Liver (tissue), 9 donors: ENCODE results near the gene BRIP1. TPM values are rescaled to one million over a fixed set of nuclear protein-coding genes. Genes with fewer than 3 reads are reported as not detected.

Experiments used
- DNase-seq: peaks from one replicate; pipeline ENCODE4 v3.0.0-alpha.2; 2017; ENCODE audit warnings: low spot score
- H3K27ac ChIP-seq, 2 donors: one replicate each; pipeline ENCODE4 v1.7.0; 2013; ENCODE audit warnings: inconsistent platforms in 2 of 2, low read length in 2 of 2, control low read depth in 1 of 2, low read depth in 1 of 2, mild to moderate bottlenecking in 1 of 2
- H3K27me3 ChIP-seq, 4 donors: one replicate each; pipeline versions ENCODE4 v1.6.1 to v1.7.0; 2013; ENCODE audit warnings: low read length in 3 of 4, inconsistent platforms in 1 of 4, mild to moderate bottlenecking in 1 of 4, moderate library complexity in 1 of 4; ENCODE audit not compliant: control insufficient read depth in 4 of 4, insufficient read depth in 4 of 4
- H3K36me3 ChIP-seq, 4 donors: one replicate each; pipeline versions ENCODE4 v1.6.1 to v1.7.0; 2013; ENCODE audit warnings: low read length in 3 of 4, mild to moderate bottlenecking in 3 of 4, low read depth in 1 of 4, moderate library complexity in 1 of 4; ENCODE audit not compliant: control insufficient read depth in 4 of 4, insufficient read depth in 3 of 4
- H3K4me1 ChIP-seq, 4 donors: one replicate each; pipeline versions ENCODE4 v1.6.1 to v1.7.0; 2013; ENCODE audit warnings: low read length in 3 of 4, mild to moderate bottlenecking in 3 of 4, moderate library complexity in 1 of 4; ENCODE audit not compliant: control insufficient read depth in 4 of 4, insufficient read depth in 4 of 4
- H3K4me3 ChIP-seq, 3 donors: one replicate each; pipeline versions ENCODE4 v1.6.1 to v1.7.0; 2013; ENCODE audit warnings: low read length in 3 of 3, control low read depth in 1 of 3, low read depth in 1 of 3, mild to moderate bottlenecking in 1 of 3
- H3K9ac ChIP-seq, 2 donors: one replicate each; pipeline ENCODE4 v1.7.0; 2013; ENCODE audit warnings: low read length in 2 of 2, mild to moderate bottlenecking in 2 of 2, moderate library complexity in 2 of 2, control low read depth in 1 of 2, low read depth in 1 of 2
- H3K9me3 ChIP-seq, 4 donors: one replicate each; pipeline versions ENCODE4 v1.6.1 to v1.7.0; 2013; ENCODE audit warnings: low read length in 3 of 4; ENCODE audit not compliant: control insufficient read depth in 4 of 4
- FOXA1 ChIP-seq: IDR thresholded peaks from 2 replicates; pipeline ENCODE4 v1.6.1; 2016; ENCODE audit warnings: antibody characterized with exemption
- FOXA2 ChIP-seq: IDR thresholded peaks from 2 replicates; pipeline ENCODE4 v1.6.1; 2016; ENCODE audit warnings: antibody characterized with exemption
- GABPA ChIP-seq, 2 donors: IDR thresholded peaks in 1 of 2; conservative IDR thresholded peaks in 1 of 2; 2 replicates each; pipeline ENCODE4 v1.6.1; 2016; ENCODE audit warnings: antibody characterized with exemption in 2 of 2, mild to moderate bottlenecking in 1 of 2, moderate library complexity in 1 of 2
- HNF4A ChIP-seq, 2 donors: conservative IDR thresholded peaks; 2 replicates each; pipeline ENCODE4 v1.6.1; 2016; ENCODE audit warnings: antibody characterized with exemption in 2 of 2, mild to moderate bottlenecking in 2 of 2
- HNF4G ChIP-seq: IDR thresholded peaks from 2 replicates; pipeline ENCODE4 v1.6.1; 2016; ENCODE audit warnings: antibody characterized with exemption
- JUND ChIP-seq, 2 donors: IDR thresholded peaks; 2 replicates each; pipeline ENCODE4 v1.6.1; 2016; ENCODE audit warnings: antibody characterized with exemption in 2 of 2
- NR2F2 ChIP-seq: IDR thresholded peaks from 2 replicates; pipeline ENCODE4 v1.6.1; 2016; ENCODE audit warnings: antibody characterized with exemption
- RAD21 ChIP-seq, 2 donors: IDR thresholded peaks; 2 replicates each; pipeline ENCODE4 v1.6.1; 2016; ENCODE audit warnings: antibody characterized with exemption in 2 of 2, mild to moderate bottlenecking in 2 of 2
- RXRA ChIP-seq, 2 donors: IDR thresholded peaks; 2 replicates each; pipeline ENCODE4 v1.6.1; 2017 to 2018; ENCODE audit warnings: antibody characterized with exemption in 2 of 2, mild to moderate bottlenecking in 1 of 2
- SP1 ChIP-seq: IDR thresholded peaks from 2 replicates; pipeline ENCODE4 v1.6.1; 2018; ENCODE audit warnings: antibody characterized with exemption, mild to moderate bottlenecking
- TAF1 ChIP-seq: conservative IDR thresholded peaks from 2 replicates; pipeline ENCODE4 v1.6.1; 2016; ENCODE audit warnings: antibody characterized with exemption, mild to moderate bottlenecking
- WGBS: extraction: QIAGEN DNeasy Blood & Tissue Kit; methylation state at CpG from one replicate; pipeline ENCODE4 v1.1.7; 2013; 5-methylcytosine and 5-hydroxymethylcytosine counted together
- polyA plus RNA-seq, 2 donors: library from polyadenylated mRNA; stranded (reverse) in 1 of 2; unstranded in 1 of 2; fragments of 200-250 nt in 1 of 2; fragments of >200 nt in 1 of 2; fragmentation: Nextera tagmentation in 1 of 2; extraction: Ambion mirVana in 1 of 2; gene quantifications; one replicate each; pipeline versions ENCODE4 v1.2.1 to v1.2.3, GENCODE V29; 2013 to 2015
- total RNA-seq, 2 donors: library from RNA; depleted of rRNA; stranded (reverse); fragments of >200 nt; gene quantifications; one replicate each; pipeline ENCODE4 v1.2.3, GENCODE V29; 2014
- TF ChIP-seq, protein P1 (sequence below): IDR thresholded peaks from 2 replicates; pipeline ENCODE4 v1.6.1; 2016; ENCODE audit warnings: antibody characterized with exemption
- TF ChIP-seq, protein P2 (sequence below): IDR thresholded peaks from 2 replicates; pipeline ENCODE4 v1.6.1; 2016; ENCODE audit warnings: antibody characterized with exemption
- TF ChIP-seq, protein P3 (sequence below): IDR thresholded peaks from 2 replicates; pipeline ENCODE4 v1.6.1; 2016; ENCODE audit warnings: antibody characterized with exemption, mild to moderate bottlenecking
- TF ChIP-seq, protein P4 (sequence below): fragments of 150-350 bp; IDR thresholded peaks from 2 replicates; pipeline ENCODE4 v1.5.1; 2017; ENCODE audit warnings: improper control_type of control experiment, low read depth, low read length; ENCODE audit not compliant: missing input control
- TF ChIP-seq, protein P5 (sequence below): IDR thresholded peaks from 2 replicates; pipeline ENCODE4 v1.6.1; 2016; ENCODE audit warnings: antibody characterized with exemption
- donor health status: healthy.
- donor health status: healthy.
- donor health status: healthy.
- donor health status: healthy.
- donor health status: healthy.

BRIP1 gene
- total and polyA plus RNA-seq, 4 donors: 0.24 to 10.3 (median 0.90) TPM

DNA sequence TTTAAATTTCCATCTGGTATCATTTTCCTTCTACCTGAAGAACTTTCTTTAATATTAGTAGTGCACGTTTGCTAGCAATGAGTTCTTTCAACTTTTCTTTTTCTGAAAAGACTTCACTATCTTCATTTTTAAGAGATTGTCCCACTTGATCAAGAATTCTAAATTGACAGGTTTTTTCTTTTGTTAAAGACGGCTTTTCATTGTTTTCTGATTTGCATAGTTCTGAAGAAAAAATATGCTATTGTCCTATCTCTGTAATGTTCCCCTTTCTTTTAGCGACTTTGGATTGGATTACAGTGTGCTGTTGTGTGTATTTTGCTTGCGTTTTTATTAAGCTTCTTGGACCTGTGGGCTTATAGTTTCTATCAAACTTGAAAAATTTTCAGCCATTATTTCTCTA, 146.0 kb downstream of the BRIP1 start:
- H3K4me1 ChIP-seq: no peaks in the 10 kb centered on the region
- DNase-seq: no peak
- TF ChIP-seq RAD21 (IDR thresholded peaks at IDR 0.05) (no peak), NR2F2 (no peak), JUND (IDR thresholded peaks at IDR 0.05) (no peak), HNF4G (no peak), HNF4A (conservative IDR thresholded peaks at IDR 0.05) (no peak), FOXA1 (no peak), TAF1 (no peak), FOXA2 (no peak), SP1 (no peak), RXRA (IDR thresholded peaks at IDR 0.05) (no peak)
- TF ChIP-seq, protein P1, sequence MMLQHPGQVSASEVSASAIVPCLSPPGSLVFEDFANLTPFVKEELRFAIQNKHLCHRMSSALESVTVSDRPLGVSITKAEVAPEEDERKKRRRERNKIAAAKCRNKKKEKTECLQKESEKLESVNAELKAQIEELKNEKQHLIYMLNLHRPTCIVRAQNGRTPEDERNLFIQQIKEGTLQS: no peak
- TF ChIP-seq, protein P2, sequence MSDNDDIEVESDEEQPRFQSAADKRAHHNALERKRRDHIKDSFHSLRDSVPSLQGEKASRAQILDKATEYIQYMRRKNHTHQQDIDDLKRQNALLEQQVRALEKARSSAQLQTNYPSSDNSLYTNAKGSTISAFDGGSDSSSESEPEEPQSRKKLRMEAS: no peak
- TF ChIP-seq, protein P3, sequence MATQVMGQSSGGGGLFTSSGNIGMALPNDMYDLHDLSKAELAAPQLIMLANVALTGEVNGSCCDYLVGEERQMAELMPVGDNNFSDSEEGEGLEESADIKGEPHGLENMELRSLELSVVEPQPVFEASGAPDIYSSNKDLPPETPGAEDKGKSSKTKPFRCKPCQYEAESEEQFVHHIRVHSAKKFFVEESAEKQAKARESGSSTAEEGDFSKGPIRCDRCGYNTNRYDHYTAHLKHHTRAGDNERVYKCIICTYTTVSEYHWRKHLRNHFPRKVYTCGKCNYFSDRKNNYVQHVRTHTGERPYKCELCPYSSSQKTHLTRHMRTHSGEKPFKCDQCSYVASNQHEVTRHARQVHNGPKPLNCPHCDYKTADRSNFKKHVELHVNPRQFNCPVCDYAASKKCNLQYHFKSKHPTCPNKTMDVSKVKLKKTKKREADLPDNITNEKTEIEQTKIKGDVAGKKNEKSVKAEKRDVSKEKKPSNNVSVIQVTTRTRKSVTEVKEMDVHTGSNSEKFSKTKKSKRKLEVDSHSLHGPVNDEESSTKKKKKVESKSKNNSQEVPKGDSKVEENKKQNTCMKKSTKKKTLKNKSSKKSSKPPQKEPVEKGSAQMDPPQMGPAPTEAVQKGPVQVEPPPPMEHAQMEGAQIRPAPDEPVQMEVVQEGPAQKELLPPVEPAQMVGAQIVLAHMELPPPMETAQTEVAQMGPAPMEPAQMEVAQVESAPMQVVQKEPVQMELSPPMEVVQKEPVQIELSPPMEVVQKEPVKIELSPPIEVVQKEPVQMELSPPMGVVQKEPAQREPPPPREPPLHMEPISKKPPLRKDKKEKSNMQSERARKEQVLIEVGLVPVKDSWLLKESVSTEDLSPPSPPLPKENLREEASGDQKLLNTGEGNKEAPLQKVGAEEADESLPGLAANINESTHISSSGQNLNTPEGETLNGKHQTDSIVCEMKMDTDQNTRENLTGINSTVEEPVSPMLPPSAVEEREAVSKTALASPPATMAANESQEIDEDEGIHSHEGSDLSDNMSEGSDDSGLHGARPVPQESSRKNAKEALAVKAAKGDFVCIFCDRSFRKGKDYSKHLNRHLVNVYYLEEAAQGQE: no peak
- TF ChIP-seq, protein P4, sequence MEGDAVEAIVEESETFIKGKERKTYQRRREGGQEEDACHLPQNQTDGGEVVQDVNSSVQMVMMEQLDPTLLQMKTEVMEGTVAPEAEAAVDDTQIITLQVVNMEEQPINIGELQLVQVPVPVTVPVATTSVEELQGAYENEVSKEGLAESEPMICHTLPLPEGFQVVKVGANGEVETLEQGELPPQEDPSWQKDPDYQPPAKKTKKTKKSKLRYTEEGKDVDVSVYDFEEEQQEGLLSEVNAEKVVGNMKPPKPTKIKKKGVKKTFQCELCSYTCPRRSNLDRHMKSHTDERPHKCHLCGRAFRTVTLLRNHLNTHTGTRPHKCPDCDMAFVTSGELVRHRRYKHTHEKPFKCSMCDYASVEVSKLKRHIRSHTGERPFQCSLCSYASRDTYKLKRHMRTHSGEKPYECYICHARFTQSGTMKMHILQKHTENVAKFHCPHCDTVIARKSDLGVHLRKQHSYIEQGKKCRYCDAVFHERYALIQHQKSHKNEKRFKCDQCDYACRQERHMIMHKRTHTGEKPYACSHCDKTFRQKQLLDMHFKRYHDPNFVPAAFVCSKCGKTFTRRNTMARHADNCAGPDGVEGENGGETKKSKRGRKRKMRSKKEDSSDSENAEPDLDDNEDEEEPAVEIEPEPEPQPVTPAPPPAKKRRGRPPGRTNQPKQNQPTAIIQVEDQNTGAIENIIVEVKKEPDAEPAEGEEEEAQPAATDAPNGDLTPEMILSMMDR: no peak
- TF ChIP-seq, protein P5, sequence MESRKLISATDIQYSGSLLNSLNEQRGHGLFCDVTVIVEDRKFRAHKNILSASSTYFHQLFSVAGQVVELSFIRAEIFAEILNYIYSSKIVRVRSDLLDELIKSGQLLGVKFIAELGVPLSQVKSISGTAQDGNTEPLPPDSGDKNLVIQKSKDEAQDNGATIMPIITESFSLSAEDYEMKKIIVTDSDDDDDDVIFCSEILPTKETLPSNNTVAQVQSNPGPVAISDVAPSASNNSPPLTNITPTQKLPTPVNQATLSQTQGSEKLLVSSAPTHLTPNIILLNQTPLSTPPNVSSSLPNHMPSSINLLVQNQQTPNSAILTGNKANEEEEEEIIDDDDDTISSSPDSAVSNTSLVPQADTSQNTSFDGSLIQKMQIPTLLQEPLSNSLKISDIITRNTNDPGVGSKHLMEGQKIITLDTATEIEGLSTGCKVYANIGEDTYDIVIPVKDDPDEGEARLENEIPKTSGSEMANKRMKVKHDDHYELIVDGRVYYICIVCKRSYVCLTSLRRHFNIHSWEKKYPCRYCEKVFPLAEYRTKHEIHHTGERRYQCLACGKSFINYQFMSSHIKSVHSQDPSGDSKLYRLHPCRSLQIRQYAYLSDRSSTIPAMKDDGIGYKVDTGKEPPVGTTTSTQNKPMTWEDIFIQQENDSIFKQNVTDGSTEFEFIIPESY: no peak
- 98% methylated on average over 4 of the region's 4 CpGs for WGBS
- no peaks in the 10 kb centered on the region for H3K27me3 ChIP-seq
- no peaks in the 10 kb centered on the region for H3K36me3 ChIP-seq
- no peak overlapping the region for H3K9ac ChIP-seq
- H3K27ac ChIP-seq: no peak overlapping the region
- H3K9me3 ChIP-seq: no peaks in the 10 kb centered on the region
- H3K4me3 ChIP-seq: no peak overlapping the region

DNA sequence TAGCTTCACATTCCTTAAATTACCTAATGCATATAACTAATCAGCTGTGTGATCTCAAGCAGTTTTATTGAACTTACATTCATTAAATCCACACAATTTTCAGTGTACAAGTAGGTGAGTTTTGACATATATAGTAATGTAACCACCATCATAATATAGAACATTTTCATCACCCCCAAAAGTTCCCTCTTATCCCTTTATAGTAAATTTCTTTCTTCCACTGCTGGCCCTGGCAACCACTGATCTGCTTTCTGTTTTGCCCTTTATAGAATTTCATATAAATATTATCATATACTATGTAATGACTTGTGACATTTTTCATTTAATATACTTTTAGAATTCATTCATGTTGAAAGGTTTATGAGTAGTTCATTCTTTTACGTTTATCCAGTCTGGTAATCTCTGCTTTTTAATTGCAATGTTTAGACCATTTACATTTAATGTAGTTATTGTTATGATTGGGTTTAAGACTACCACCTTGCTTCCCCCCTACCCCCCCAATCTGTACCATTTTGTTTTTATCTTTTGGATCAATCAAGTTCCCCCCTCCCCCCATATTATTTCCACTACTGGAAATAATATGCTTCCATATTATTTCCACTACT, 147.0 kb downstream of the BRIP1 start:
- no peak overlapping the region for H3K27ac ChIP-seq
- no peak for DNase-seq
- no peak overlapping the region for H3K9ac ChIP-seq
- 98% methylated on average over 1 of the region's 1 CpG for WGBS
- H3K4me1 ChIP-seq: no peaks in the 10 kb centered on the region
- no peaks in the 10 kb centered on the region for H3K9me3 ChIP-seq
- H3K36me3 ChIP-seq: no peaks in the 10 kb centered on the region
- H3K4me3 ChIP-seq: no peak overlapping the region
- H3K27me3 ChIP-seq: no peaks in the 10 kb centered on the region
- no peak for TF ChIP-seq GABPA (IDR thresholded peaks at IDR 0.05 in 1 of 2, conservative IDR thresholded peaks at IDR 0.05 in 1 of 2)
- TF ChIP-seq HNF4G: no peak
- TF ChIP-seq NR2F2: no peak
- no peak for TF ChIP-seq SP1
- TF ChIP-seq FOXA1: no peak
- no peak for TF ChIP-seq JUND (IDR thresholded peaks at IDR 0.05)
- TF ChIP-seq HNF4A (conservative IDR thresholded peaks at IDR 0.05): no peak
- TF ChIP-seq RAD21 (IDR thresholded peaks at IDR 0.05): no peak
- TF ChIP-seq, protein P2: no peak
- TF ChIP-seq, protein P4: no peak
- TF ChIP-seq, protein P3: no peak
